SK-N-SH treated with all-trans-retinoic acid at 6 μM for 48 hours (cell line): ENCODE results near the gene SDK2.

Source experiments
- ATAC-seq: fragments of 200-7000 bp; cut with Tn5 transposase; 3 replicates; pipeline ENCODE4 v1.9.1; 2020; ENCODE audit warnings: mild to moderate bottlenecking, moderate library complexity
- ARNTL ChIP-seq: fragments of 450-650 bp; formaldehyde crosslinking; IDR thresholded peaks from 2 replicates; pipeline ENCODE4 v1.5.0; 2020; ENCODE audit warnings: low read depth, mild to moderate bottlenecking, moderate library complexity, borderline replicate concordance
- BACH2 ChIP-seq: fragments of 250-450 bp; sonication (Bioruptor Pico); IDR thresholded peaks from 2 replicates; pipeline ENCODE4 v1.9.0; 2021; ENCODE audit warnings: mild to moderate bottlenecking, borderline replicate concordance
- CREB5 ChIP-seq: fragments of 250-450 bp; sonication (Bioruptor Pico); IDR thresholded peaks from 2 replicates; pipeline ENCODE4 v1.5.1; 2020; ENCODE audit warnings: low read depth, mild to moderate bottlenecking, moderate library complexity
- CSDC2 ChIP-seq: fragments of 250-450 bp; sonication (Bioruptor Pico); IDR thresholded peaks from 2 replicates; pipeline ENCODE4 v1.5.0; 2020; ENCODE audit warnings: mild to moderate bottlenecking, moderate library complexity
- CSRNP3 ChIP-seq: fragments of 250-450 bp; sonication (Bioruptor Pico); IDR thresholded peaks from 2 replicates; pipeline ENCODE4 v1.5.1; 2021; ENCODE audit warnings: mild to moderate bottlenecking, moderate library complexity
- ESRRG ChIP-seq: fragments of 250-450 bp; sonication (Bioruptor Pico); IDR thresholded peaks from 2 replicates; pipeline ENCODE4 v1.6.1; 2021; ENCODE audit warnings: mild to moderate bottlenecking
- ISL1 ChIP-seq: fragments of 250-450 bp; sonication (Bioruptor Pico); IDR thresholded peaks from 2 replicates; pipeline ENCODE4 v2.1.2; 2022; ENCODE audit warnings: mild to moderate bottlenecking, moderate library complexity
- OSR1 ChIP-seq: fragments of 250-450 bp; sonication (Bioruptor Pico); IDR thresholded peaks from 2 replicates; pipeline ENCODE4 v1.8.0; 2022; ENCODE audit warnings: moderate library complexity, mild to moderate bottlenecking, inconsistent platforms
- PATZ1 ChIP-seq: fragments of 250-450 bp; sonication (Bioruptor Pico); IDR thresholded peaks from 2 replicates; pipeline ENCODE4 v1.8.0; 2020; ENCODE audit warnings: mild to moderate bottlenecking, moderate library complexity, borderline replicate concordance
- POU6F1 ChIP-seq: fragments of 250-450 bp; sonication (Bioruptor Pico); IDR thresholded peaks from 2 replicates; pipeline ENCODE4 v1.8.0; 2021; ENCODE audit warnings: low read depth, mild to moderate bottlenecking, moderate library complexity, borderline replicate concordance
- PPARA ChIP-seq: fragments of 250-450 bp; sonication (Bioruptor Pico); IDR thresholded peaks from 2 replicates; pipeline ENCODE4 v1.5.0; 2020; ENCODE audit warnings: mild to moderate bottlenecking, borderline replicate concordance
- SNAI2 ChIP-seq: fragments of 250-450 bp; sonication (Bioruptor Pico); IDR thresholded peaks from 2 replicates; pipeline ENCODE4 v1.5.0; 2020; ENCODE audit warnings: mild to moderate bottlenecking, moderate library complexity
- TCF4 ChIP-seq: fragments of 250-450 bp; sonication (Bioruptor Pico); IDR thresholded peaks from 2 replicates; pipeline ENCODE4 v1.8.0; 2021; ENCODE audit warnings: mild to moderate bottlenecking, moderate library complexity, borderline replicate concordance
- TSHZ2 ChIP-seq: fragments of 250-450 bp; sonication (Bioruptor Pico); IDR thresholded peaks from 2 replicates; pipeline ENCODE4 v1.5.0; 2020; ENCODE audit warnings: mild to moderate bottlenecking, moderate library complexity
- ZC3H10 ChIP-seq: fragments of 250-450 bp; sonication (Bioruptor Pico); IDR thresholded peaks from 2 replicates; pipeline ENCODE4 v1.5.1; 2021; ENCODE audit warnings: mild to moderate bottlenecking, moderate library complexity
- ZFP3 ChIP-seq: fragments of 250-450 bp; sonication (Bioruptor Pico); IDR thresholded peaks from 2 replicates; pipeline ENCODE4 v1.5.0; 2020; ENCODE audit warnings: mild to moderate bottlenecking, moderate library complexity
- ZFP30 ChIP-seq: fragments of 450-650 bp; formaldehyde crosslinking; IDR thresholded peaks from 2 replicates; pipeline ENCODE4 v1.5.0; 2022; ENCODE audit warnings: mild to moderate bottlenecking, moderate library complexity
- ZNF565 ChIP-seq: fragments of 450-650 bp; formaldehyde crosslinking; conservative IDR thresholded peaks from 2 replicates; pipeline ENCODE4 v1.5.0; 2020; ENCODE audit warnings: low read depth, mild to moderate bottlenecking, moderate library complexity
- ZNF70 ChIP-seq: fragments of 450-650 bp; formaldehyde crosslinking; IDR thresholded peaks from 2 replicates; pipeline ENCODE4 v1.5.0; 2020; ENCODE audit warnings: mild to moderate bottlenecking, moderate library complexity

Gene SDK2

GRCh38 chr17:73552300-73553048 is 91.8 kb downstream of the SDK2 start:
- ATAC-seq: no peak
- no peak for TF ChIP-seq ISL1
- no peak for TF ChIP-seq CSRNP3 (CRISPR knock-in tag)
- TF ChIP-seq POU6F1 (CRISPR knock-in tag): no peak
- no peak for TF ChIP-seq PPARA
- no peak for TF ChIP-seq OSR1 (CRISPR knock-in tag)
- TF ChIP-seq ZFP30: no peak
- no peak for TF ChIP-seq ARNTL (CRISPR knock-in tag)

GRCh38 chr17:73551759-73552158 is 92.5 kb downstream of the SDK2 start:
- TF ChIP-seq CSRNP3 (CRISPR knock-in tag) (no peak), POU6F1 (CRISPR knock-in tag) (no peak), CREB5 (CRISPR knock-in tag) (no peak), ARNTL (CRISPR knock-in tag) (no peak), TSHZ2 (CRISPR knock-in tag) (no peak), ESRRG (no peak), ISL1 (no peak), ZFP3 (no peak), SNAI2 (CRISPR knock-in tag) (no peak), TCF4 (CRISPR knock-in tag) (no peak), CSDC2 (CRISPR knock-in tag) (no peak), PPARA (no peak)
- no peak for ATAC-seq

GRCh38 chr17:73551144-73551543 is 93.1 kb downstream of the SDK2 start:
- ATAC-seq: no peak
- TF ChIP-seq OSR1 (CRISPR knock-in tag) (no peak), PATZ1 (CRISPR knock-in tag) (no peak), TCF4 (CRISPR knock-in tag) (no peak), BACH2 (no peak), ZC3H10 (CRISPR knock-in tag) (no peak), ZFP30 (no peak), CREB5 (CRISPR knock-in tag) (no peak), ZNF565 (no peak), ISL1 (no peak), TSHZ2 (CRISPR knock-in tag) (no peak), ESRRG (no peak), ZNF70 (CRISPR knock-in tag) (no peak)
